ENCODE data around the gene CFAP100. TPM values are rescaled to one million over a fixed set of nuclear protein-coding genes. Genes with fewer than 3 reads are reported as not detected.

CFAP100 gene
- total and polyA plus RNA-seq, 9 of the 15 experiments (the other 6 are each of a cell fraction or from before 2014, with no cell fraction given): not detected

- no peak for TF ChIP-seq AFF4 (CRISPR knock-in tag; IDR thresholded peaks at IDR 0.05)
- no peak for TF ChIP-seq TCF7 (IDR thresholded peaks at IDR 0.05; ENCODE audit: borderline replicate concordance)
- no peak for TF ChIP-seq TAF1 (IDR thresholded peaks at IDR 0.05; ENCODE audit: control insufficient read depth, extremely low read depth, insufficient read depth, low read length, severe bottlenecking)
These were observed 57.5 kb downstream of the CFAP100 start (continued) for GRCh38 chr3:126452213-126452612.

DNA sequence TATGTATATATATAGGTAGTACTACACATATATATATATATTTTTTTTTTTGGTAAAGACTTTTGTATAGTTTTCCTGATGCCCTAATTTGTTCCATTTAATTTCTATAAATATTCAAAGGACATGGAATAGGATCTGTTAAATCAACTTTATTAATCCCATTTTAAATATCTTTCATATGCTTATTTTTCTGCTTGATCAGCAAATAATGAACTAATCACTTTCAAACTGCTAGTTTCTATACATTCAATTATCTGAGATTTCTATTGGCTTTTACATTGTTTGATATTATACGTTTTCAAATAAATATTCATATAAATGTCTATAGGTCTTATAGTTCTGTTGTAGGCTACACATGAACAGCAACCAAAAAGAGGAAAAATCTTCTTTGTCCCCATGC lies 59.3 kb downstream of the CFAP100 start:
- BruUV-seq (replicated peaks): no TSS peak
- 63% methylated on average over 1 of the region's 1 CpG for WGBS (ENCODE audit: insufficient coverage, low coverage, missing lambda C conversion rate)
- intact Hi-C loops (cut with micrococcal nuclease) (no loop called here), in situ Hi-C loops (cut with MboI) (no loop called here)
- Histone ChIP-seq H3K4me3 (no peak overlapping the region), H3K9me3 (replicated peaks; ENCODE audit: control insufficient read depth, insufficient read depth, low read depth, low read length) (no peaks in the 10 kb centered on the region), H3K27ac (ENCODE audit: extremely low read depth, low read depth, low read length) (no peak overlapping the region), H3K9ac (ENCODE audit: insufficient read depth in 1 of 2, low read depth in 2 of 2, low read length in 2 of 2) (no peak overlapping the region), H2AFZ (ENCODE audit: low read depth, low read length) (no peak overlapping the region), H3K4me1 (replicated peaks in 1 of 2; ENCODE audit: control insufficient read depth in 2 of 2, insufficient read depth in 2 of 2, low read length in 2 of 2) (no peaks in the 10 kb centered on the region), H3K36me3 (ENCODE audit: control insufficient read depth, insufficient read depth, low read length) (peaks cover 61% of the 10 kb centered on the region), H3K4me2 (ENCODE audit: insufficient read depth, low read length) (no peak overlapping the region), H3K27me3 (ENCODE audit: control insufficient read depth in 2 of 2, insufficient read depth in 2 of 2, low read length in 2 of 2) (no peaks in the 10 kb centered on the region; a peak in 1 of 5 replicates), H4K20me1 (replicated peaks; ENCODE audit: control insufficient read depth, insufficient read depth, low read length) (no peaks in the 10 kb centered on the region), H3K79me2 (ENCODE audit: control insufficient read depth, insufficient read depth, low read length) (no peaks in the 10 kb centered on the region; the same call in 2 of the 3 replicates), H3K9me1 (ENCODE audit: control insufficient read depth, insufficient read depth, low read length) (no peaks in the 10 kb centered on the region)
- TF ChIP-seq ZNF316 (IDR thresholded peaks at IDR 0.05): peak; percentile 95
- TF ChIP-seq CBX8 (IDR thresholded peaks at IDR 0.05; ENCODE audit: borderline replicate concordance, extremely low read depth, low read depth, low read length, poor library complexity, severe bottlenecking): no peak
- peak; percentile 92 for TF ChIP-seq MAFK (IDR thresholded peaks at IDR 0.05; ENCODE audit: low read length)
- peak; percentile 85 for TF ChIP-seq MAFF (IDR thresholded peaks at IDR 0.05; ENCODE audit: low read length)
- peak; percentile 83 for TF ChIP-seq C11orf30 (IDR thresholded peaks at IDR 0.05; ENCODE audit: low read depth)
- TF ChIP-seq MAFG (tag; conservative IDR thresholded peaks at IDR 0.05): peak; percentile 76
- TF ChIP-seq PHF8 (IDR thresholded peaks at IDR 0.05; ENCODE audit: borderline replicate concordance, low read length): no peak
- FAIRE-seq (no peak), DNase-seq (ENCODE audit: extremely low read depth in 1 of 4, low spot score in 3 of 4) (no peak), ATAC-seq (no peak)
- ChIA-PET CTCF (ENCODE audit: low intra/inter-chr PET ratio) (no interaction called here), POLR2A (interaction anchor here (0.6 kb wide), 1 partner anchor 513 kb away, joined by 3 read pairs; no protein-coding TSS in a partner anchor)

Data from K562 (cell line).